ENCODE results near the gene CA4. TPM values are rescaled to one million over a fixed set of nuclear protein-coding genes. Genes with fewer than 3 reads are reported as not detected.

The CA4 gene
- total and polyA plus RNA-seq, 9 of the 15 experiments (the other 6 are each of a cell fraction or from before 2014, with no cell fraction given), result 0.13 TPM; not detected in 7

- intact Hi-C loops (cut with micrococcal nuclease) (no loop called here), in situ Hi-C loops (cut with MboI) (no loop called here)
- H3K36me3 ChIP-seq (ENCODE audit: control insufficient read depth, insufficient read depth, low read length), result no peaks in the 10 kb centered on the region
- H3K4me2 ChIP-seq (ENCODE audit: insufficient read depth, low read length), result no peak overlapping the region; the same call in 1 of the 2 replicates
- no TSS peak for BruUV-seq (replicated peaks)
- H3K27ac ChIP-seq (ENCODE audit: extremely low read depth, low read depth, low read length), result no peak overlapping the region; the same call in 2 of the 3 replicates
- no peaks in the 10 kb centered on the region for H3K9me1 ChIP-seq (ENCODE audit: control insufficient read depth, insufficient read depth, low read length)
- H4K20me1 ChIP-seq (replicated peaks; ENCODE audit: control insufficient read depth, insufficient read depth, low read length), result no peaks in the 10 kb centered on the region
- H3K27me3 ChIP-seq (ENCODE audit: control insufficient read depth in 2 of 2, insufficient read depth in 2 of 2, low read length in 2 of 2), result no peaks in the 10 kb centered on the region
- ChIA-PET CTCF (ENCODE audit: low intra/inter-chr PET ratio) (no interaction called here), POLR2A (interaction anchor here (1.2 to 1.3 kb wide), 2 partner anchors 13 to 15 kb away, joined by 3 read pairs; no protein-coding TSS in a partner anchor)
- FAIRE-seq (no peak), ATAC-seq (peak; percentile 73), DNase-seq (ENCODE audit: extremely low read depth in 1 of 4, low spot score in 3 of 4) (peak in 2 of 4 experiments; percentile 7 to 8)
- no peak overlapping the region; a peak in 1 of 4 replicates for H3K9ac ChIP-seq (ENCODE audit: insufficient read depth in 1 of 2, low read depth in 2 of 2, low read length in 2 of 2)
- no peak overlapping the region for H3K4me3 ChIP-seq
- no peaks in the 10 kb centered on the region for H3K9me3 ChIP-seq (replicated peaks; ENCODE audit: control insufficient read depth, insufficient read depth, low read depth, low read length)
- WGBS (ENCODE audit: insufficient coverage, low coverage, missing lambda C conversion rate), result 39% methylated on average over 10 of the region's 10 CpGs
- H3K79me2 ChIP-seq (ENCODE audit: control insufficient read depth, insufficient read depth, low read length), result no peaks in the 10 kb centered on the region
- H2AFZ ChIP-seq (ENCODE audit: low read depth, low read length), result peak overlapping the region; percentile 10; the same call in 1 of the 2 replicates
- peaks cover 0 to 12% of the 10 kb centered on the region in 2 experiments; a peak in 3 of 5 replicates for H3K4me1 ChIP-seq (replicated peaks in 1 of 2; ENCODE audit: control insufficient read depth in 2 of 2, insufficient read depth in 2 of 2, low read length in 2 of 2)
- peak; percentile 63 for TF ChIP-seq SMARCA4 (IDR thresholded peaks at IDR 0.05)
- no peak for TF ChIP-seq RB1 (IDR thresholded peaks at IDR 0.05; ENCODE audit: low read depth)
- 0 out of 2 replicates have a peak, but pooled peaks have one; percentile 8 for TF ChIP-seq JUN (IDR thresholded peaks at IDR 0.05; ENCODE audit: borderline replicate concordance, low read depth, low read length)
- TF ChIP-seq JUN (CRISPR knock-in tag; IDR thresholded peaks at IDR 0.05; ENCODE audit: borderline replicate concordance), result no peak
- no peak for TF ChIP-seq RBBP5 (IDR thresholded peaks at IDR 0.05; ENCODE audit: borderline replicate concordance, insufficient read depth, low read length, poor library complexity, severe bottlenecking)
- TF ChIP-seq THRB (CRISPR knock-in tag; conservative IDR thresholded peaks at IDR 0.05), result no peak
- no peak for TF ChIP-seq ZNF316 (IDR thresholded peaks at IDR 0.05)
- TF ChIP-seq SNAPC5 (CRISPR knock-in tag; IDR thresholded peaks at IDR 0.05), result no peak
- 0 out of 2 replicates have a peak, but pooled peaks have one; percentile 12 for TF ChIP-seq FOSL1 (tag; conservative IDR thresholded peaks at IDR 0.05)
- TF ChIP-seq CHAMP1 (IDR thresholded peaks at IDR 0.05), result no peak
- TF ChIP-seq ZKSCAN8 (CRISPR knock-in tag; IDR thresholded peaks at IDR 0.05), result no peak
- TF ChIP-seq CEBPB (tag; IDR thresholded peaks at IDR 0.05), result peak; percentile 90
- no peak for TF ChIP-seq TEAD2 (tag; IDR thresholded peaks at IDR 0.05)
- TF ChIP-seq DEAF1 (CRISPR knock-in tag; IDR thresholded peaks at IDR 0.05), result no peak
- peak; percentile 15; the same call in 1 of the 2 replicates for TF ChIP-seq MYC (IDR thresholded peaks at IDR 0.05; ENCODE audit: low read depth, low read length)
- TF ChIP-seq MYC (CRISPR knock-in tag; IDR thresholded peaks at IDR 0.05; ENCODE audit: borderline replicate concordance, low read depth), result no peak
Observed at GRCh38 chr17:60169921-60170817, 20.4 kb downstream of the CA4 start.
